Cardiac muscle cell (in vitro differentiated cells and primary cell): Measurements from ENCODE around the gene UGT1A8. TPM values are rescaled to one million over a fixed set of nuclear protein-coding genes. Genes with fewer than 3 reads are reported as not detected.

ENCODE experiments used
- DNase-seq, 2 donors: peaks; one replicate each; pipeline versions ENCODE4 v3.0.0 to v3.0.0-alpha.2; 2010 to 2017; ENCODE audit warnings: low read depth in 1 of 2, low spot score in 1 of 2
- H3K27ac ChIP-seq: fragments of 200-600 bp; sonication (generic); 2 replicates; pipeline ENCODE4 v1.5.1; 2016
- H3K27me3 ChIP-seq: fragments of 200-600 bp; sonication (generic); 2 replicates; pipeline ENCODE4 v1.6.0; 2016; ENCODE audit warnings: control low read depth
- H3K36me3 ChIP-seq: fragments of 200-600 bp; sonication (generic); 2 replicates; pipeline ENCODE4 v1.5.1; 2016; ENCODE audit warnings: control low read depth
- H3K4me1 ChIP-seq: fragments of 200-600 bp; sonication (generic); 2 replicates; pipeline ENCODE4 v1.8.1; 2017; ENCODE audit warnings: low read depth, mild to moderate bottlenecking, mixed run types
- H3K4me3 ChIP-seq: fragments of 200-600 bp; sonication (generic); 2 replicates; pipeline ENCODE4 v1.5.1; 2016; ENCODE audit warnings: mild to moderate bottlenecking
- H3K9me3 ChIP-seq: fragments of 200-600 bp; sonication (generic); 2 replicates; pipeline ENCODE4 v1.5.1; 2017; ENCODE audit warnings: low read depth, mild to moderate bottlenecking, control low read depth
- polyA plus RNA-seq: library from polyadenylated mRNA; unstranded; fragments of >200 nt; fragmentation: Nextera tagmentation; extraction: Ambion mirVana; gene quantifications from 2 replicates; pipeline ENCODE4 v1.2.1, GENCODE V29; 2016
- total RNA-seq: library from RNA; depleted of rRNA; stranded (reverse); fragments of >200 nt; gene quantifications from 2 replicates; pipeline ENCODE4 v1.2.3, GENCODE V29; 2016
- TF ChIP-seq, protein P1 (sequence below): IDR thresholded peaks from 2 replicates; pipeline ENCODE4 v1.5.1; 2012; ENCODE audit warnings: low read depth, mild to moderate bottlenecking, low read length

The UGT1A8 gene
- total and polyA plus RNA-seq, 2 experiments from 2014 or later, result not detected

DNA sequence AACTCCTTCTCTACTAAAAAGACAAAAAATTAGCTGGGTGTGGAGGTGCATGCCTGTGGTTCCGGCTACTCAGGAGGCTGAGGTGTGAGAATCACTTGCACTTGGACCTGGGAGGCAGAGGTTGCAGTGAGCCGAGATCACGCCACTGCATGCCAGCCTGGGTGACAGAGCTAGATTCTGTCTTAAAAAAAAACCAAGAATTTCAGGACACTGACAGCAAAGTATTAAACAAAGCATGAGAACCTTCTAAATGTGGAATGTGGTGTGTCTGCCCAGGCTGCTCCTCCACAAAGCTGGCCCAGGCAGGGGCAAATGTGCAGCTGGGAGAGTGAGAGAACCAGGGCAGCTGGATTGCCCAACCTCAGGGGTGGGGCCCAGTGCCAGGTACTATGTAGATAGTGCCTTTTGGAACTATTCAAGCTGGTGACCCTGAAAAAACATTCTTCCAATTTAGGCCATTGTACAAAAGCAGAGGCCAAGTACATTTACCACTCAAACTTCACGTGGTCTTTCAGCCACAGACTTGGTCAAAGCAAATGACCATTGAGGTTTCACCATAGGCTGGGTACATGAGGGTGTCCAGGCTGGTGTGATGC is 88.6 kb downstream of the UGT1A8 start:
- no peaks in the 10 kb centered on the region for H3K36me3 ChIP-seq
- H3K4me1 ChIP-seq, result no peaks in the 10 kb centered on the region
- H3K4me3 ChIP-seq, result no peak overlapping the region
- TF ChIP-seq, protein P1, sequence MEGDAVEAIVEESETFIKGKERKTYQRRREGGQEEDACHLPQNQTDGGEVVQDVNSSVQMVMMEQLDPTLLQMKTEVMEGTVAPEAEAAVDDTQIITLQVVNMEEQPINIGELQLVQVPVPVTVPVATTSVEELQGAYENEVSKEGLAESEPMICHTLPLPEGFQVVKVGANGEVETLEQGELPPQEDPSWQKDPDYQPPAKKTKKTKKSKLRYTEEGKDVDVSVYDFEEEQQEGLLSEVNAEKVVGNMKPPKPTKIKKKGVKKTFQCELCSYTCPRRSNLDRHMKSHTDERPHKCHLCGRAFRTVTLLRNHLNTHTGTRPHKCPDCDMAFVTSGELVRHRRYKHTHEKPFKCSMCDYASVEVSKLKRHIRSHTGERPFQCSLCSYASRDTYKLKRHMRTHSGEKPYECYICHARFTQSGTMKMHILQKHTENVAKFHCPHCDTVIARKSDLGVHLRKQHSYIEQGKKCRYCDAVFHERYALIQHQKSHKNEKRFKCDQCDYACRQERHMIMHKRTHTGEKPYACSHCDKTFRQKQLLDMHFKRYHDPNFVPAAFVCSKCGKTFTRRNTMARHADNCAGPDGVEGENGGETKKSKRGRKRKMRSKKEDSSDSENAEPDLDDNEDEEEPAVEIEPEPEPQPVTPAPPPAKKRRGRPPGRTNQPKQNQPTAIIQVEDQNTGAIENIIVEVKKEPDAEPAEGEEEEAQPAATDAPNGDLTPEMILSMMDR, result no peak
- H3K9me3 ChIP-seq, result no peaks in the 10 kb centered on the region
- no peak overlapping the region for H3K27ac ChIP-seq
- peak in 1 of 2 donors; percentile 44 for DNase-seq
- H3K27me3 ChIP-seq, result peaks cover 8% of the 10 kb centered on the region

GRCh38 chr2:233706720-233707119 is 89.3 kb downstream of the UGT1A8 start:
- H3K4me1 ChIP-seq, result no peaks in the 10 kb centered on the region
- peaks cover 8% of the 10 kb centered on the region for H3K27me3 ChIP-seq
- DNase-seq, result peak in 1 of 2 donors; percentile 53
- H3K36me3 ChIP-seq, result no peaks in the 10 kb centered on the region
- TF ChIP-seq, protein P1, result no peak
- H3K4me3 ChIP-seq, result no peak overlapping the region
- no peak overlapping the region for H3K27ac ChIP-seq
- no peaks in the 10 kb centered on the region for H3K9me3 ChIP-seq

GRCh38 chr2:233707940-233708644 is 90.7 kb downstream of the UGT1A8 start:
- TF ChIP-seq, protein P1, result no peak
- H3K27me3 ChIP-seq, result peaks cover 8% of the 10 kb centered on the region
- H3K9me3 ChIP-seq, result no peaks in the 10 kb centered on the region
- H3K27ac ChIP-seq, result no peak overlapping the region
- H3K36me3 ChIP-seq, result no peaks in the 10 kb centered on the region
- H3K4me1 ChIP-seq, result no peaks in the 10 kb centered on the region
- DNase-seq, result peak in 1 of 2 donors; percentile 59
- no peak overlapping the region for H3K4me3 ChIP-seq

DNA sequence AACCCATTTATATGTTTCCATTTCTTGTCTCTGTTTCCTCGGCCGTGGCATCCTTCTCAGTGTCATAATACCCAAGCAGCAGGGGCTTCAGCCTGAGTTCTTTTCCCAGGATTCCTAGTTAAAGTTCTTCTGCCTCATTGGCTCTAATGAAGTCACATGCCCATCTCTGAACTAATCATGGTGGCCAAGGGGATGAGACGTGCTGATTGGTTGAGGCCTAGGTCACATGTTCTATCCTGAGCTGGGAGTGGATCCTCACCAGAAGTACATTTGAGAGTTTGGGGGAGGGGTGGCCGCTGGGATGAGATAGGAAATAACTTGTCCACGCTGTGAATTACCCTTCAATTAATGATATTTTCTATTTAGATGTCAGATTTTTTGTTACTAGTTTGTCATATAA is 91.5 kb downstream of the UGT1A8 start:
- no peaks in the 10 kb centered on the region for H3K9me3 ChIP-seq
- TF ChIP-seq, protein P1, result no peak
- no peak overlapping the region for H3K27ac ChIP-seq
- H3K4me1 ChIP-seq, result no peaks in the 10 kb centered on the region
- no peak overlapping the region for H3K4me3 ChIP-seq
- no peaks in the 10 kb centered on the region for H3K36me3 ChIP-seq
- peaks cover 8% of the 10 kb centered on the region for H3K27me3 ChIP-seq
- no peak for DNase-seq

GRCh38 chr2:233711312-233712008 is 94.0 kb downstream of the UGT1A8 start:
- Histone ChIP-seq H3K4me1 (no peaks in the 10 kb centered on the region), H3K36me3 (no peaks in the 10 kb centered on the region), H3K27ac (no peak overlapping the region), H3K9me3 (no peaks in the 10 kb centered on the region), H3K4me3 (no peak overlapping the region), H3K27me3 (peaks cover under 1% of the 10 kb centered on the region)
- TF ChIP-seq, protein P1, result peak; percentile 96
- DNase-seq, result peak; percentile 86 to 91
